Measurements from ENCODE around the gene ZNF77. TPM values are rescaled to one million over a fixed set of nuclear protein-coding genes. Genes with fewer than 3 reads are reported as not detected.
"Not testable (repeated sequence)": the region's sequence is repeated elsewhere in the genome, so short reads cannot be mapped to it uniquely, and the experiment has no call there.

Gene ZNF77
- total RNA-seq, 1 experiment from 2014 or later: 4.6 TPM

DNA sequence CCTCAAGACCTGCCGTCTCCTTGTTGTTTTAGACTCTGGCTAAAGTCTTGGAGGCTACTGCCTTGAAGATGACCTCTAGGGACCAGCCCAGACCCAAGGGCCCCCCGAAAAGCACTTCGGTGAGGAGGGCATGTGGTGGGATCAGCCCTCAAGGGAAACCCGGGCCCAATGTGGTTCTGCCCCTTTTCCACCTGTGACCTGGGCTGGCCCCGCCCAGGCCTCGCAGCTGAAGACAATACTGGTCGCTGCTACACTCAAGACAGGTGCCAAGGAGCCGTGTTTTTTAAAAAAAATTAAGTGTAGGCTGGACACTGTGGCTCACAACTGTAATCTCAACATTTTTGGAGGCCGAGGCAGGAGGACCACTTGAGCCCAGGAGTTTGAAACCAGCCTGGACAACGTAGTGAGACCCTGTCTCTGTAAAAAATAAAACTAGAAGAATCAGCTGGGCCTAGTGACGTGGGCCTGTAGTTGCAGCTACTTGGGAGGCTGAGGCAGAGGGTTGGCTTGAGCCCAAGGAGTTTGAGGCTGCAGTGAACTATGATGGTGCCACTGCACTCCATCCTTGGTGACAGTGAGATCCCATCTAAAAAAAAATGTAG, 33.5 kb upstream of the ZNF77 start:
- Histone ChIP-seq H3K27me3 (ENCODE audit: control insufficient read depth, insufficient read depth, low read length) (peaks cover 2% of the 10 kb centered on the region; the same call in 1 of the 2 replicates), H3K4me3 (ENCODE audit: insufficient read depth, low read depth, low read length) (no peak overlapping the region), H3K36me3 (replicated peaks; ENCODE audit: control insufficient read depth, insufficient read depth, low read length) (no peaks in the 10 kb centered on the region)
- DNase-seq: peak; percentile 43

DNA sequence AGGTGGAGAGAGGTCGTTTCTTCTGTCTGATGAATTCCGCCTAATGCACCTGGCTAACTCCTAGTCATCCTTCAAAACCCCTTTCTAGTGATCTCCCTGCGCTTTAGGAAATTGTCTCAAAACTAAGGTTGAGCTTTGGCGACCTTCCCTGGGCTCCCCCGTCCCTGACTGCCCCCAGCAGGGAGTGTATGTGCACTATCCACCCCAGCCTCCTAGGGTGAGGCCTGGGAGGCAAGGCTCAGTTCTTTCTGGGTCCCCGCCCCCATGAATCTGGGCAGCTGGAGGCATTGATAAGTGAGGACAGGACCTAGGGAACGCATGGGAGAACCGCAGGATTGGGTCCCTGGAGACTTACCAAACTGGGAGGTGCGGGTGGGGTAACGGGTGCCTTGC, 33.0 kb upstream of the ZNF77 start:
- Histone ChIP-seq H3K27me3 (ENCODE audit: control insufficient read depth, insufficient read depth, low read length) (peaks cover 2% of the 10 kb centered on the region; the same call in 1 of the 2 replicates), H3K4me3 (ENCODE audit: insufficient read depth, low read depth, low read length) (peak overlapping the region; percentile 41), H3K36me3 (replicated peaks; ENCODE audit: control insufficient read depth, insufficient read depth, low read length) (no peaks in the 10 kb centered on the region)
- DNase-seq: peak; percentile 62

DNA sequence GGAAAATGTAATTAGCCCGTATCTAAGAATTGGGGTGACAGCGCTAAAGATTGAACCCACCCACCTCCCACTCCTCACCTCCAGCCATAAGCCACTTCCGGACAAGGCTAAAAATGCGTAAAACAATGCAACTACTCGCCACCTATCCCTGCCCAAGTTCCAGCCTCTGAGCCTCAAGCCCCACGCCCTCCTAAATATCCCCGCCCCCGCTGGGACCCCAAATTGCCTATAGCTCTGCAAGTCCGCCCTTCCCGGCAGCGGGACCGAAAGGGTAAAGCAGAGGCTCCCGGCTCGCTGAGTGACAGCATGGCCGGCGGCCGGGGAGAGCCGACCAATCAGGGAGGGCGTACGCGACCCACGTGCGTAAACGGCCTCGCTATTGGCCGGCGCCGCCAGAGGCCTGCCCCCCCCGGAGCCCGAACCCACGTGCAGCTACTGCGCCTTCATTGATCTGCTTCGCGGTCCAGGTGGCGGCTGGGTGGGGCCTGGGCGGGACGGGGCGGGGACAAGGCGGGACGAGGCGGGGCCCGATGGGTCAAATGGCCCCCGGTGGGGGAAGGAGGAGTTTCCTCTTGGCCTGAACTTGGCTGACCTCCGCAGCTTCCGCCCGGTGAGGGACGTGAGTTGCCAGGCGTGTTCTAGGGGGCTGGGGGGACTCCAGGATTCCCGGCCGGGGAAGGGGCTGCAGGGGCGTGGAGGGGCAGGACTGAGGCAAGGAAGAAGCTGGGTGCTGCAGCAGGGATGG, 32.4 kb upstream of the ZNF77 start, which contains the start of gene TLE6:
TLE6 (plus strand) TSS at position 564 of the 745 bp plus-strand sequence. CDS start 670 bp downstream, outside the sequence.
- peak; percentile 100 for DNase-seq
- H3K36me3 ChIP-seq (replicated peaks; ENCODE audit: control insufficient read depth, insufficient read depth, low read length): no peaks in the 10 kb centered on the region
- H3K27me3 ChIP-seq (ENCODE audit: control insufficient read depth, insufficient read depth, low read length): peaks cover 2% of the 10 kb centered on the region; the same call in 1 of the 2 replicates
- peak within 1 kb of the TSS; percentile 46 for H3K4me3 ChIP-seq (ENCODE audit: insufficient read depth, low read depth, low read length)

DNA sequence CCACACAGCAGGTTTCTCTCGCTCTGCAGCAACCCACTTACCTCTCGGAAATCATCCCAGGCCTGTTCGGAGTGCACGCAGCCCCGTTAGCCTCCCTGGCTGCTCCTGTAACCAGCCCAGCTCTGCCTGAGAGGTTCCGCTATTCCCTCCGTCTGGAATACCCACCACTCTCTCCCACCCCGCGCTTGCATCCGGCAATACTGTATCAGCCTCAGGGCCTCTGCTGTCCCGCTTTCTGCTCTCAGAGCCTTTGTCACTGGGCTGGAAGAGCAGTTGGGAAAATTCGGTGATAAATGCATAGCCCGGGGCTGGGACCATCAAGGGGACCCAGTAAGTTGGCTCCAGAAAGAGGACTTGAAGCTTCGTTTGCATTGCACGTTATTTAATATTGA, 31.8 kb upstream of the ZNF77 start:
- no peaks in the 10 kb centered on the region for H3K36me3 ChIP-seq (replicated peaks; ENCODE audit: control insufficient read depth, insufficient read depth, low read length)
- peaks cover 2% of the 10 kb centered on the region; the same call in 1 of the 2 replicates for H3K27me3 ChIP-seq (ENCODE audit: control insufficient read depth, insufficient read depth, low read length)
- peak; percentile 46 for DNase-seq
- H3K4me3 ChIP-seq (ENCODE audit: insufficient read depth, low read depth, low read length): peak overlapping the region; percentile 46

DNA sequence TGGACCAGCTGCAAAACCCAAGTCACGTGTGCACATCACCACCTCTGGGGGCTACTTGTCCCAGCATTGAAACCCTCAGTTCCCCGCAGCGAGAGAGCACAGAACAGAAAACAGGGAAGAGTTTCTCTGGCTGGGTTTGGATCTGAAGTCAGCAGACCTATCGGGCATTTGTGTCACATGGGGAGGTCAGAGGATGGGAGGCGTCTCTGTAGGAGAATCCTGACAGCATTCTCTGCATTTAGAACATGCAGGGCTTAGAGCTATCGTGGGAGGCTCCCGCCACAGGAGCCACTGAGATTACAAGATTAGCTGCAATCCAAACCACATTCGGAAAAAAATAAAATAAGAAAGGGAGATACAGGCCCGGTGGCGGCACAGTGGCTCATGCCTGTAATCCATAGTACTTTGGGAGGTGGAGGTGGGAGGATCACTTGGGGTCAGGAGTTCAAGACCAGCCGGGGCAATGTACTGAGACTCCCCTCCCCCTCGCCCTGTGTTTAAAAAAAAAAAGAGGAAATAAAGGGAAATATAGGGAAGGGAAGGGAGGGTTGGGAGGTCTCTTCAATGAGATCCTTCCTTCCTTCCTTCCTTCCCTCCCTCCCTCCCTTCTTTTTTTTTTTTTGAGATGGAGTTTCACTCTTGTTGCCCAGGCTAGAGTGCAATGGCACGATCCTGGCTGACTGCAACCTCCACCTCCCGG, 29.7 kb upstream of the ZNF77 start:
- peak; percentile 39 for DNase-seq
- no peak overlapping the region for H3K4me3 ChIP-seq (ENCODE audit: insufficient read depth, low read depth, low read length)
- H3K27me3 ChIP-seq (ENCODE audit: control insufficient read depth, insufficient read depth, low read length): peaks cover 2% of the 10 kb centered on the region; the same call in 1 of the 2 replicates
- no peaks in the 10 kb centered on the region for H3K36me3 ChIP-seq (replicated peaks; ENCODE audit: control insufficient read depth, insufficient read depth, low read length)

DNA sequence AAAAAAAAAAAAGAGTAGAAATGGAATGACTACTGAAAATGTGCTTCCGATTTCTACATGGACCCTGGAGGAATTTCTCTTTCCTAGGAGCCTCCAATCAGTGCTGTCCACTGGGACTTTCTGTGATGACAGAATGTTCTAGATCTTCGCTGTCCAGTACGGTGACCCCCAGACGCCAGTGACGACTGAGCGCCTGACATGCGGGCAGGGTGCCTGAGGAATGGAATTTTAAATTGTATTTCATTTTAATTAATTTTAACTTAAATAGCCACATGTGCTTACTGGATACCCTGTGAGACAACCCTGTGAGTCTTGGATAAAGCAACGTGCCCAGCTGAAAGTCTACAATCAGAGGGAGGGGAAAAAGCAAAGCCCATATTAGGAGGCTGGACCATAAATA, 28.5 kb upstream of the ZNF77 start:
- Histone ChIP-seq H3K4me3 (ENCODE audit: insufficient read depth, low read depth, low read length) (no peak overlapping the region), H3K36me3 (replicated peaks; ENCODE audit: control insufficient read depth, insufficient read depth, low read length) (no peaks in the 10 kb centered on the region), H3K27me3 (ENCODE audit: control insufficient read depth, insufficient read depth, low read length) (peaks cover 2% of the 10 kb centered on the region; the same call in 1 of the 2 replicates)
- DNase-seq: no peak

DNA sequence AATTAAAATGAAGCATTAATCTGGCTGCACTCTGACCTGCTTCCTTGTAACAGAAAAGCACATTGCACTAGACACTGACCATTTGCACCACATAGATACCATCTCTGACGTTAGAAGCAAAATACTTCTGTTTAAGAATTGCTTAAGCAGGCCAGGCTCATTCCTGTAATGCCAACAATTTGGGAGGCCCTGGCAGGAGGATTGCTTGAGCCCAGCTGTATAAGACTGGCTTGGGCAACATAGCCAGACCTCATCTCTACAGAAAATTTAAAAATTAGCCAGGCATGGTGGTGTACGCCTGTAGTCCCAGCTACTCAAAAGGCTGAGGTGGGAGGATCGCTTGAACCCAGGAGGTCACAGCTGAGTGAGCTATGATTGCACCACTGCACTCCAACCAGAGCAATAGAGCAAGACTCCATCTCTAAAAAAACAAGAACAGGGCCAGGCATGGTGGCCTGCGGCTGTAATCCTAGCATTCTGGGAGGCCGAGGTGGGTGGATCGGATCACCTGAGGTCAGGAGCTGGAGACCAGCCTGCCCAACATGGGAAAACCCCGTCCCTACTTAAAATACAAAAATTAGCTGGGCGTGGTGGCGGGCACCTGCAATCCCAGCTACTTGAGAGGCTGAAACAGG, 25.5 kb upstream of the ZNF77 start:
- DNase-seq: no peak
- no peaks in the 10 kb centered on the region for H3K27me3 ChIP-seq (ENCODE audit: control insufficient read depth, insufficient read depth, low read length)

DNA sequence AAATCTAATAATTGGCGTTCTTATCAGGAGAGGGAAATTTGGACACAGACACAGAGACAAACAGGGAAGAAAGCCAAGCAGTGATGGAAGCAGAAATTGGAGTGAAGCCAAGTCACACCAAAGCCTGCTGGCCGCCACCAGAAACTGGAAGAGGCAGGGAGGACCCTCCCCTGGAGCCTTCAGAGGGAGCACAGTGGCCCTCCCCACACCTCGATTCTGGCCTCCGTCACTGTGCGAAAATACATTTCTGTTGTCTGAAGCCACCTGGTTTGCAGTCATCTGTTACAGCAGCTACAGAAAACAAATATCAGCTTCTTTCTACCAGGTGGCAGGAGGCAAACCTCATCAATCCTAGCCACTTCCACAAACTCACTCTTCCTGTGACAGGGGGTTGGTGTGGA, 24.3 kb upstream of the ZNF77 start:
- no peaks in the 10 kb centered on the region for H3K27me3 ChIP-seq (ENCODE audit: control insufficient read depth, insufficient read depth, low read length)
- no peaks in the 10 kb centered on the region for H3K36me3 ChIP-seq (replicated peaks; ENCODE audit: control insufficient read depth, insufficient read depth, low read length)
- DNase-seq: no peak
- no peak overlapping the region for H3K4me3 ChIP-seq (ENCODE audit: insufficient read depth, low read depth, low read length)

More for the DNA sequence above, 25.5 kb upstream of the ZNF77 start:
- Histone ChIP-seq H3K4me3 (ENCODE audit: insufficient read depth, low read depth, low read length) (no peak overlapping the region), H3K36me3 (replicated peaks; ENCODE audit: control insufficient read depth, insufficient read depth, low read length) (no peaks in the 10 kb centered on the region)

DNA sequence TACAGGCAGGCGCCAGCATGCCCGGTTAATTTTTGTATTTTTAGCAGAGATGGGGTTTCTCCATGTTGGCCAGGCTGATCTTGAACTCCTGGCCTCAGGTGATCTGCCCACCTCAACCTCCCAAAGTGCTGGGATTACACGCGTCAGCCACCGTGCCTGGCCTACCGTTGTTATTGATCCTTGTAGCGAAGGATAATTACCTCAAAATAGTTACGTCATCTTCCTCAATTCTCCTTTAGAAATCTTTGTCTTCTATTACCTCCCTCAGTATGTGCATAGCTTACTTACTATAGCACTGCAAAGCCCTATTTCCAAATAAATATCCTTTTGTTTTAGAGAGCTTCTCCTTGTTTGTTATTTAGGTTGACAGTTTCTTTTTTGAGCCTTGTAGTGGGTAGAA, 23.2 kb upstream of the ZNF77 start:
- no peaks in the 10 kb centered on the region for H3K27me3 ChIP-seq (ENCODE audit: control insufficient read depth, insufficient read depth, low read length)
- no peak for DNase-seq
- H3K36me3 ChIP-seq (replicated peaks; ENCODE audit: control insufficient read depth, insufficient read depth, low read length): no peaks in the 10 kb centered on the region
- H3K4me3 ChIP-seq (ENCODE audit: insufficient read depth, low read depth, low read length): no peak overlapping the region

DNA sequence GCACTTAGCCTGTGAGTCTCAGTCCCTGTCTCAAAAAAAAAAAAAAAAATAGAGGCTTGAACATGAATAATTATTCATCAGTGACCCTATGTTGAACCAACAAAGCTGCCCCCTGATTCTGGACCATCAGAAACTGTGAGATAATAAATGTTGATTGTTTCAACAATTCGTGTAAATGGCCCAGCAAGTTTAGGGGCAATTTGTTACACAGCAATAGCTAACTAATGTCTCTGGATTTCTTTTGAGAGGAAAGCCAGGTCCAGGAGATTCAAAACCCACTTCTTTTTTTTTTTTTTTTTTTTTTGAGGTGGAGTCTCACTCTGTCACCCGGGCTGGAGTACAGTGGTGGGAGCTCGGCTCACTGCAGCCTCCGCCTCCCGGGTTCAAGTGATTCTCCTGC, 20.1 kb upstream of the ZNF77 start:
- H3K27me3 ChIP-seq (ENCODE audit: control insufficient read depth, insufficient read depth, low read length): no peaks in the 10 kb centered on the region
- no peaks in the 10 kb centered on the region for H3K36me3 ChIP-seq (replicated peaks; ENCODE audit: control insufficient read depth, insufficient read depth, low read length)
- H3K4me3 ChIP-seq (ENCODE audit: insufficient read depth, low read depth, low read length): no peak overlapping the region
- DNase-seq: no peak

DNA sequence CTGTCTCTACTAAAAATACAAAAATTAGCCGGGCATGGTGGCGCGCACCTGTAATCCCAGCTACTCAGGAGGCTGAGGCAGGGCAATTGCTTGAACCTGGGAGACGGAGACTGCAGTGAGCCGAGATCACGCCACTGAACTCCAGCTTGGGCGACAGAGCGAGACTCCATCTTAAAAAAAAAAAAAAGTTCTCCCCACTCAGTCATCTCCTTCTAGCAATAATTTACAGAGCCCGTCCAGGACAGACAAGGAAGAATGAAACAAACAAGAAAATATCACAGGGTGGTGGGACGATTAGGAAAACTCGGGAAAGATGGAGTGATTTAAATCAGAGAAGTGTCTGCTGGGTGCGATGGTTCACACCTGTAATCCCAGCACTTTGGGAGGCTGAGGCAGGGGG, 18.9 kb upstream of the ZNF77 start:
- DNase-seq; H3K4me3 ChIP-seq (ENCODE audit: insufficient read depth, low read depth, low read length); H3K27me3 ChIP-seq (ENCODE audit: control insufficient read depth, insufficient read depth, low read length); H3K36me3 ChIP-seq (replicated peaks; ENCODE audit: control insufficient read depth, insufficient read depth, low read length): not testable (repeated sequence)

DNA sequence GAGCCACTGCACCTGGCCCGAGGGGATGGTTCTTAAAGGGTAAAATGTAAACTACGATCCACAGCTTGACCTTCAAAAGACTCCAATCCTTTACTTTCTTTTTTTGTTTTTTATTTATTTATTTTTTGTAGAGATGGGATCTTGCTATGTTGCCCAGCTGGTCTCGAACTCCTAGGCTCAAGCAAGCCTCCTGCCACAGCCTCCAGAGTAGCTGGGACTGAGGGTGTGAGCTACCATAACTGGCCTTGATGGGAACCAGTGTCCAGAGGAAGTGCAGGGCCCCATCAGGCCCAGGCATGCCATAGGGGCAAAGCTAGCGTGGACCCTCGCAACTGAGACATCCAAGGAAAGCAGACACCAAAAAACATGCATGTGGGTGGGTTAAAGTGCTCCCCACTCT, 18.4 kb upstream of the ZNF77 start:
- Histone ChIP-seq H3K36me3 (replicated peaks; ENCODE audit: control insufficient read depth, insufficient read depth, low read length) (no peaks in the 10 kb centered on the region), H3K4me3 (ENCODE audit: insufficient read depth, low read depth, low read length) (no peak overlapping the region), H3K27me3 (ENCODE audit: control insufficient read depth, insufficient read depth, low read length) (no peaks in the 10 kb centered on the region)
- DNase-seq: no peak

DNA sequence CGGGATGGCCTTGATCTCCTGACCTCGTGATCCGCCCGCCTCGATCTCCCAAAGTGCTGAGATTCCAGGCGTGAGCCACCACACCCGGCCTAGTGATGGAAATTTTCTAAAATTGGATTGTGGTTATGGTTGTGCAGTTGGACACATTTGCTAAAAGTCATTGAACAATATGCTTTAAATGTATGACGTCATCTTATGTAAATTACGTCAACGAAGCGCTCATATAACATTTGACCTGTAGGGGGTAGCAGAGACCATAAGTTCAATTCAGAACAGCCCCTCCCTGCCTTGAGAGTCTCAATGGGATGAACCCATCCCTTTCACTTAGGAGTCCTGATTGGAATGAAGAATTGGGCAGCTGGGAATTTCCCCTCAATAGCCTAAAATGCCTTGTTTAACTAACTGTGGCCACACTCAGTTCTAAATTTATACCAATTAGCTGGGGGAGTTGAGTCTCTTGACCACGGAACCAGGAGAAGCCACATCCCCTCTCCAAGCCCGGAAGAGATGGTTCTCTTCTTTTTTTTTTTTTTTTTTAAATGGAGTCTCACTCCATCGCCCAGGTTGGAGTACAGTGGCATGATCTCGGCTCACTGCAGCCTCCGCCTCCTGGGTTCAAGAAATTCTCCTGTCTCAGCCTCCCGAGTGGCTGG, 17.4 kb upstream of the ZNF77 start:
- no peaks in the 10 kb centered on the region for H3K36me3 ChIP-seq (replicated peaks; ENCODE audit: control insufficient read depth, insufficient read depth, low read length)
- H3K4me3 ChIP-seq (ENCODE audit: insufficient read depth, low read depth, low read length): no peak overlapping the region
- H3K27me3 ChIP-seq (ENCODE audit: control insufficient read depth, insufficient read depth, low read length): no peaks in the 10 kb centered on the region
- DNase-seq: peak; percentile 91

DNA sequence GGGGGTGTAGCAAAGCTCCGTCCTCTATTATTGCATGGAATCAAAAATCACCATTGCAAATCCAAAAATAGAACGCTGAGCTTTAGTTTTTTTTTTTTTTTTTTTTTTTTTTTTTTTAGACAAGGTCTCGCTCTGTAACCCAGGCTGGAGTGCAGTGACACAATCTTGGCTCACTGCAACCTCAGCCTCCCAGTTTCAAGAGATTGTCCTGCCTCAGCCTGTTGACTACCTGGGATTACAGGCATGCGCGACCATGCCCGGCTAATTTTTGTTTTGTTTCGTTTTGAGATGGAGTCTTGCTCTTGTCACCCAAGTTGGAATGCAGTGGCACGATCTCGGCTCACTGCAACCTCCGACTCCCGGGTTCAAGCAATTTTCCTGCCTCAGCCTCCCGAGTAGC, 15.3 kb upstream of the ZNF77 start:
- H3K4me3 ChIP-seq (ENCODE audit: insufficient read depth, low read depth, low read length): no peak overlapping the region
- H3K27me3 ChIP-seq (ENCODE audit: control insufficient read depth, insufficient read depth, low read length): no peaks in the 10 kb centered on the region
- no peaks in the 10 kb centered on the region for H3K36me3 ChIP-seq (replicated peaks; ENCODE audit: control insufficient read depth, insufficient read depth, low read length)
- DNase-seq: no peak

Data from H7 (cell line).